ENCODE measurements around the gene SSRP1.
A peak's percentile ranks its signal among the peaks of the same experiment; 100 is the strongest.
"Not testable (repeated sequence)": the region's sequence is repeated elsewhere in the genome, so short reads cannot be mapped to it uniquely, and the experiment has no call there.

Gene SSRP1

GRCh38 chr11:57335343-57336110, at the start of gene SSRP1:
SSRP1 (minus strand) TSS chr11:57335892; CDS start chr11:57335121, 771 bp downstream.
- peak; percentile 88 for DNase-seq

GRCh38 chr11:57380975-57381374, 45.3 kb upstream of the SSRP1 start, which contains the start of gene PRG3:
PRG3 (minus strand) TSS chr11:57381150; CDS start chr11:57380708, 442 bp downstream.
- DNase-seq, result no peak

GRCh38 chr11:57379732-57380131, 44.0 kb upstream of the SSRP1 start:
- DNase-seq, result no peak

GRCh38 chr11:57378186-57378585, 42.5 kb upstream of the SSRP1 start:
- DNase-seq, result no peak

GRCh38 chr11:57377107-57377506, 41.4 kb upstream of the SSRP1 start:
- DNase-seq, result no peak

GRCh38 chr11:57376095-57377090, 40.7 kb upstream of the SSRP1 start:
- no peak for DNase-seq

GRCh38 chr11:57375490-57375889, 39.8 kb upstream of the SSRP1 start:
- DNase-seq, result no peak

- no peak for DNase-seq
Observed at GRCh38 chr11:57374966-57375365, 39.3 kb upstream of the SSRP1 start.

GRCh38 chr11:57373146-57373545, 37.5 kb upstream of the SSRP1 start:
- no peak for DNase-seq

- DNase-seq, result no peak
Observed at GRCh38 chr11:57370941-57371340, 35.2 kb upstream of the SSRP1 start.

GRCh38 chr11:57370251-57370650, 34.6 kb upstream of the SSRP1 start:
- DNase-seq, result no peak

- DNase-seq, result no peak
Observed at GRCh38 chr11:57368845-57369232, 33.1 kb upstream of the SSRP1 start.

- DNase-seq, result no peak
Observed at GRCh38 chr11:57368106-57368844, 32.6 kb upstream of the SSRP1 start.

- DNase-seq, result no peak
Observed at GRCh38 chr11:57364851-57365660, 29.4 kb upstream of the SSRP1 start.

GRCh38 chr11:57363131-57364080, 27.7 kb upstream of the SSRP1 start:
- no peak for DNase-seq

- no peak for DNase-seq
Observed at GRCh38 chr11:57361926-57362325, 26.2 kb upstream of the SSRP1 start.

GRCh38 chr11:57361420-57361819, 25.7 kb upstream of the SSRP1 start:
- not testable (repeated sequence) for DNase-seq

- no peak for DNase-seq
Observed at GRCh38 chr11:57360991-57361390, 25.3 kb upstream of the SSRP1 start.

GRCh38 chr11:57359896-57360690, 24.4 kb upstream of the SSRP1 start:
- no peak for DNase-seq

GRCh38 chr11:57359396-57359795, 23.7 kb upstream of the SSRP1 start:
- no peak for DNase-seq

All from activated T-cell treated with anti-CD3 and anti-CD28 coated beads, Interleukin-2, amount 50 U/mL, for 1 hour (primary cell).